ENCODE data around the gene DENND6B.

Gene DENND6B

DNA sequence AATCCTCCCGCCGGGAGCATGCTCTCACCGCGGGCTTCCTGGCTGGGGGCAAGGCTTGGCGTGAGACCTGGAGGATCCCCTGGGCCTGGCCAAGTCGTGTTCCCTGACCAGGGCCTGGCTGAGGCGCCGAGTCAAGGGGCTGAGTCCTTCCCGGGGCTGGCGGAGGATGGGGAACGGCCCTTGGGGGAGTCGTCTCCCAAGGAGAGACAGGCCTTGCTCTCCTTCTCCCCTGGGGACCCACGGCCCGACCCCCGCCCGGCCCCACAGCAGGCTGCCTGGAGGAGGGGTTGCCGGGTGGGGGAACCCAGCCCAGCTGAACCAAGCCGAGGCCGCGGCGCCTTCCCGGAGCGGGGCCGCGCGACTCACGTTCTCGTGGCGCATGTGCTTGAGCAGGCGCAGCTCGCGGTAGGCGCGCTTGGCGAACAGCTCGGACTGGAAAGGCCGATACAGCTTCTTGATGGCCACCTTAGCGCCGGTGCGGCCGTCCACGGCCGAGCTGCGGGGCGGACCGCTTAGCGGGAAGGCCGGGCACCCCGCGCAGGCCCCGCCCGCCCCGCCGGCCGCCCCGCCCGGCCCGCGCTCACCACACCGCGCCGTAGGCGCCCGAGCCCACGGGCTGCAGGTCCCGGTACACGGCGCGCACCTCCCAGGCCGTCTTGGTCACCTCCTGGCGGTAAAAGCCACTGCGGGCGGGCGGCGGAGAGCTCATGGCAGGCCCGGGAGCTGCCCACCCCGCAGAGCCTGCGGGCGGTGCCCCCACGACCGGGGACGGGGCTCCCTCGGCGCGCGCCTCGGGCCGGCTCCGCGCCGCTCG is 65.8 kb downstream of the DENND6B start:
- DNase-seq (ENCODE audit: extremely low read depth in 1 of 2, low read depth in 1 of 2): no peak

DNA sequence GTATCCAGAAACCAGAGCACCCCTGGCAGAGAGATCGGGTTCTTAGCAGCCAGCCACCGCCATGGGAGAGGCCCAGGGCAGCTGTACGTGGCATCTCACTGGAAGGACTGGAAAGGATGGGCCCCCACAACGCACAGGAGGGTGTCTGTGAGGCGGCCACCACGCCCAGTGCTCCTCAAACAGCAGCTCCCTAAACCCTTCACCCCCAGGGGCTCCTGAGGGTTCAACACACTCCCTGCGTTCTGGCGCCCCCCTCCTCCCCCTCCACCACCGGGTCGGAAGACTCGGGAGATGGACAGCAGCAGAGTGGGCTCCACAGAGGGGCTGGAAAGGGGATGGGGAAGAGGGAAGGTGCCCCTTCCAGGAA is 66.4 kb downstream of the DENND6B start:
- DNase-seq (ENCODE audit: extremely low read depth in 1 of 2, low read depth in 1 of 2): no peak

DNA sequence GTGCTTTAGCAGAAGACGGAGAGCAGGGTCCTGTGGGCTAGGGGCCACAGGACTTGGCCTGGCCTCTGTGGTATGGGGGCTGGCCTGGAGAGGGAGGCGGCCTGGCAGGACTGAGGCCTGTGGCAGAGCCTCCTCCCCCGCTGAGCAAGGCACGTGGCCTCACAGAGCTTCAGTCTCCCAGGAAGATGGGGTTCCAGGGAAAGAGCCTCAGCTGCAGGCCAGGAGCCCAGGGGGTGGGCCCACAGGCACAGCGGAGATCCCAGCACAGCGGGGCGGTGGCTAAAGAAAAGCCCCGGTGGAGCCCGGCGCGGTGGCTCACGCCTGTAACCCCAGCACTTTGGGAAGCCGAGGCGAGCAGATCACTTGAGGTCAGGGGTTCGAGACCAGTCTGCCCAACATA is 67.5 kb downstream of the DENND6B start:
- DNase-seq (ENCODE audit: extremely low read depth in 1 of 2, low read depth in 1 of 2): no peak
